Esophagus muscularis mucosa (tissue), 4 donors: Measurements from ENCODE around the gene NKAIN4. TPM values are rescaled to one million over a fixed set of nuclear protein-coding genes. Genes with fewer than 3 reads are reported as not detected.
A peak's percentile ranks its signal among the peaks of the same experiment; 100 is the strongest.

Experiments used
- DNase-seq: peaks from one replicate; pipeline ENCODE4 v3.0.0-alpha.2; 2017; ENCODE audit errors: extremely low spot score
- H3K27ac ChIP-seq, 4 donors: fragments of 200-600 bp; sonication (generic); replicated peaks in 1 of 4; 1 replicate in 3 of 4; 2 replicates in 1 of 4; pipeline ENCODE4 v1.5.1; 2016 to 2019; ENCODE audit warnings: mild to moderate bottlenecking in 1 of 4
- H3K27me3 ChIP-seq, 4 donors: fragments of 200-600 bp; sonication (generic); one replicate each; pipeline versions ENCODE4 v1.5.1 to v1.6.0; 2016 to 2019
- H3K36me3 ChIP-seq, 4 donors: fragments of 200-600 bp; sonication (generic); one replicate each; pipeline ENCODE4 v1.5.1; 2016 to 2019
- H3K4me1 ChIP-seq, 4 donors: fragments of 200-600 bp; sonication (generic); one replicate each; pipeline ENCODE4 v1.5.1; 2016 to 2019
- H3K4me3 ChIP-seq, 4 donors: fragments of 200-600 bp; sonication (generic); 1 replicate in 2 of 4; 2 replicates in 2 of 4; pipeline ENCODE4 v1.5.1; 2016 to 2019; ENCODE audit warnings: mild to moderate bottlenecking in 4 of 4, moderate library complexity in 1 of 4
- H3K9me3 ChIP-seq, 4 donors: fragments of 200-600 bp; sonication (generic); 1 replicate in 3 of 4; 2 replicates in 1 of 4; pipeline ENCODE4 v1.5.1; 2016 to 2019
- CTCF ChIP-seq, 3 experiments: fragments of 200-600 bp in 2 of 3; fragments of 450-650 bp in 1 of 3; sonication (generic) in 2 of 3; IDR thresholded peaks; one replicate each; pipeline ENCODE4 v1.5.1; 2017 to 2019; ENCODE audit warnings: antibody characterized with exemption in 3 of 3, mild to moderate bottlenecking in 2 of 3, moderate library complexity in 1 of 3
- EP300 ChIP-seq: sonication (generic); formaldehyde crosslinking; IDR thresholded peaks from one replicate; pipeline ENCODE4 v1.6.1; 2017; ENCODE audit warnings: antibody characterized with exemption
- POLR2A ChIP-seq: fragments of 450-650 bp; IDR thresholded peaks from one replicate; pipeline ENCODE4 v1.6.1; 2017; ENCODE audit warnings: antibody characterized with exemption, moderate library complexity, mild to moderate bottlenecking, low read depth
- POLR2AphosphoS5 ChIP-seq, 2 donors: sonication (generic); formaldehyde crosslinking; IDR thresholded peaks; one replicate each; pipeline ENCODE4 v1.6.1; 2017; ENCODE audit warnings: antibody characterized with exemption in 2 of 2
- WGBS: methylation state at CpG from one replicate; pipeline ENCODE4 v1.1.5; 2018; 5-methylcytosine and 5-hydroxymethylcytosine counted together
- intact Hi-C: fragments of 100-400 bp; cut with DNase I; formaldehyde crosslinking; loops from one replicate; pipeline ENCODE4 v1.15.1; 2023
- total RNA-seq, 4 donors: library from RNA; depleted of rRNA; stranded (reverse); fragments of >200 nt; gene quantifications; one replicate each; pipeline versions ENCODE4 v1.1.0 to v1.2.1, GENCODE V29; 2016

NKAIN4 gene
- total RNA-seq, 4 donors from 2014 or later: 0.17 to 0.45 TPM; not detected in 2

GRCh38 chr20:63234693-63235398 is 19.4 kb downstream of the NKAIN4 start:
- Histone ChIP-seq H3K27me3 (peaks cover 0 to 95% (median 6%) of the 10 kb centered on the region in 4 donors), H3K9me3 (no peaks in the 10 kb centered on the region), H3K27ac (no peak overlapping the region), H3K4me3 (no peak overlapping the region), H3K36me3 (no peaks in the 10 kb centered on the region), H3K4me1 (peaks cover 0 to 10% (median 9%) of the 10 kb centered on the region in 4 donors)
- peak in 1 of 3 experiments; percentile 24 for TF ChIP-seq CTCF (IDR thresholded peaks at IDR 0.05)
- no peak for TF ChIP-seq POLR2A
- no peak for TF ChIP-seq EP300
- no peak for TF ChIP-seq POLR2AphosphoS5 (IDR thresholded peaks at IDR 0.05)
- DNase-seq: no peak
- intact Hi-C loops: loop anchor here (5.0 kb wide), 1 partner anchor 178 kb away; no protein-coding TSS in a partner anchor
- WGBS: 0% methylated on average over 1 of the region's 20 CpGs

DNA sequence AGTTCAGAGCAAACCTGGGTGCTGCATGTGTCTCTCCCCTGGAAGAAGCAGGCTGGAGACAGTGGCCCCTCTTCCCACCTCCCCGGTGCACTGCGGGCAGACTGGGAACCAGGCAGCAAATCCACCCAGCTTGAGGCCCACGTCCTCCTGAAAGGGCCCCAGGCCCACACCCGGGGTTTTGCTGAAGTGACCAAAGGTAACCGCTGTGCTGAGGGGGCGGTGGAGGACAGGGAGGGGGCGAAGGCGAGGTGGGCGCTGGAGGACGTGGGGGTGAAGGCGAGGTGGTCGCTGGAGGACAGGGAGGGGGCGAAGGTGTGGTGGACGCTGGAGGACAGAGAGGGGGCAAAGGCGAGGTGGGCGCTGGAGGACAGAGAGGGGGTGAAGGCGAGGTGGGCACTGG is 20.3 kb downstream of the NKAIN4 start:
- Histone ChIP-seq H3K36me3 (no peaks in the 10 kb centered on the region), H3K4me3 (no peak overlapping the region), H3K4me1 (peaks cover 0 to 10% (median 9%) of the 10 kb centered on the region in 4 donors), H3K9me3 (no peaks in the 10 kb centered on the region), H3K27ac (no peak overlapping the region), H3K27me3 (peaks cover 0 to 95% (median 6%) of the 10 kb centered on the region in 4 donors)
- WGBS: 82% methylated on average over 17 of the region's 17 CpGs
- intact Hi-C loops: loop anchor here (5.0 kb wide), 1 partner anchor 177 kb away; no protein-coding TSS in a partner anchor
- DNase-seq: no peak
- TF ChIP-seq POLR2A (no peak), POLR2AphosphoS5 (IDR thresholded peaks at IDR 0.05) (no peak), CTCF (IDR thresholded peaks at IDR 0.05) (no peak), EP300 (no peak)

- no peak for DNase-seq
- Histone ChIP-seq H3K27me3 (peaks cover 0 to 89% (median 6%) of the 10 kb centered on the region in 4 donors), H3K4me1 (peaks cover 0 to 10% (median 9%) of the 10 kb centered on the region in 4 donors), H3K4me3 (no peak overlapping the region), H3K27ac (no peak overlapping the region), H3K36me3 (no peaks in the 10 kb centered on the region), H3K9me3 (no peaks in the 10 kb centered on the region)
- intact Hi-C loops: loop anchor here (5.0 kb wide), 1 partner anchor 176 kb away; no protein-coding TSS in a partner anchor
- 97% methylated on average over 2 of the region's 3 CpGs for WGBS
- TF ChIP-seq EP300 (no peak), POLR2AphosphoS5 (IDR thresholded peaks at IDR 0.05) (no peak), CTCF (IDR thresholded peaks at IDR 0.05) (no peak), POLR2A (no peak)
Observed at GRCh38 chr20:63233061-63233344, 21.3 kb downstream of the NKAIN4 start.

DNA sequence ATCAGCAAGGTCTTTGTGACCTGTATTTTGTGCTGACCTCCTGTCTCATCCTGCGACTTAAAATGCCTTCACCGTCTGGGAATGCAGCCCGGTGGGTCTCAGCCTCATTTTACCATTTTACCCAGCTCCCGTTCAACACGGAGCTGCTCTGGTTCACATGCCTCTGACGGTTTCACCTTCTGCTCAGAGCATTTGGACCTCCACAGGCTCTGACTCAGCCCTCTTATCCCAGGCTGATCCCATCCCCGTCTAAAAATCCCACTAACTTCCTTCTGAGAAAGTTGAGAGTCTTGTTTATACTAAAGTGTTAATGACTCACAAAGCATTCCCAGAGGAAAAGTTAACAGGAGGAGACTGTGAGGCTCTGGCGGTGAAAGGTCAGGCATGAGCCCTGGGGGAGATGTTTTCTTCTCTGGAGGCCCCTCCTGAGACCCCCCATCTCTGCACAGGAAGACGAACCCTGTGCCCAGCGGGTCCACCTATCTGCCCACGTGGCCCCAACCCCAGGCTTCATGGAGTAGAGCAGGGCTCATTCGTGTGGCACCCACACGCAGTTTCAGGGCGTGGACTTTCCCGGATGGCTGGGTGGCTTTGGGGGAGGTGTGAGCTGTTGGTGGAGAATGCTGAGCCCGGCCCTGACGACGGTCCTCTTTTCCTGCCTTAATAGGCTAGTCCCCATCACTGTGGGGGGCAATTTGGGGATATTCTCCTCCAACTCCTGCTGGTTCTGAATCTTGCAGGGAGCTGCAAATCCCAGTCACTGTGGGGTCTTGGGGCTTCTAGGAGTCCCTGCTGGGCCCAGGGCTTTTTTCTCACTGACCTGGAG is 21.8 kb downstream of the NKAIN4 start:
- Histone ChIP-seq H3K36me3 (no peaks in the 10 kb centered on the region), H3K4me3 (no peak overlapping the region), H3K9me3 (no peaks in the 10 kb centered on the region), H3K4me1 (peaks cover 0 to 10% (median 9%) of the 10 kb centered on the region in 4 donors), H3K27ac (no peak overlapping the region), H3K27me3 (peaks cover 0 to 84% (median 6%) of the 10 kb centered on the region in 4 donors)
- WGBS: 57% methylated on average over 12 of the region's 18 CpGs
- intact Hi-C loops: loop anchor here (5.0 kb wide), 1 partner anchor 175 kb away; no protein-coding TSS in a partner anchor
- no peak for DNase-seq
- TF ChIP-seq EP300: no peak
- TF ChIP-seq POLR2AphosphoS5 (IDR thresholded peaks at IDR 0.05): no peak
- TF ChIP-seq CTCF (IDR thresholded peaks at IDR 0.05): no peak
- TF ChIP-seq POLR2A: no peak
